Measurements from ENCODE around the gene COA3. TPM values are rescaled to one million over a fixed set of nuclear protein-coding genes. Genes with fewer than 3 reads are reported as not detected.

The COA3 gene
- total RNA-seq, 4 donors from 2014 or later = 128 to 400 (median 171) TPM

GRCh38 chr17:42783062-42783790 lies 15.3 kb downstream of the COA3 start:
- intact Hi-C loops (cut with DNase I; ENCODE audit: low total_unique reads) = no loop called here
- in situ Hi-C loops (cut with MboI; ENCODE audit: low pct_ligation_motif_present in 1 of 4, low pct_unique_long_range_greater_than_20kb in 1 of 4, low sequenced_read_pairs in 3 of 4) = no loop called here
- H3K9me3 ChIP-seq = no peaks in the 10 kb centered on the region
- H3K27ac ChIP-seq = peak overlapping the region in 1 of 4 donors; percentile 87
- peak overlapping the region in 1 of 4 donors; percentile 69 for H3K4me3 ChIP-seq
- H3K27me3 ChIP-seq = peaks cover 62% of the 10 kb centered on the region
- TF ChIP-seq POLR2A (IDR thresholded peaks at IDR 0.05) (no peak), POLR2AphosphoS5 (IDR thresholded peaks at IDR 0.05) (no peak), EP300 (IDR thresholded peaks at IDR 0.05; ENCODE audit: low read depth) (no peak), CTCF (IDR thresholded peaks at IDR 0.05) (no peak)
- WGBS, 2 donors (ENCODE audit: low coverage in 1 of 2) = 33 to 49% methylated on average over 4 to 9 of the region's 9 CpGs
- H3K36me3 ChIP-seq = peaks cover 0 to 8% (median under 1%) of the 10 kb centered on the region in 4 donors
- DNase-seq = no peak
- peaks cover 0 to 41% (median 30%) of the 10 kb centered on the region in 4 donors for H3K4me1 ChIP-seq

GRCh38 chr17:42782166-42783061 lies 16.1 kb downstream of the COA3 start:
- Histone ChIP-seq H3K36me3 (peaks cover 0 to 14% (median 4%) of the 10 kb centered on the region in 4 donors), H3K27ac (peak overlapping the region in 3 of 4 donors; percentile 84 to 87 (median 85)), H3K4me1 (peaks cover 0 to 41% (median 30%) of the 10 kb centered on the region in 4 donors), H3K27me3 (peaks cover 62% of the 10 kb centered on the region), H3K4me3 (peak overlapping the region in 3 of 4 donors; percentile 47 to 69 (median 52)), H3K9me3 (no peaks in the 10 kb centered on the region)
- DNase-seq = no peak
- intact Hi-C loops (cut with DNase I; ENCODE audit: low total_unique reads) = no loop called here
- WGBS, 2 donors (ENCODE audit: low coverage in 1 of 2) = 18 to 24% methylated on average over 3 to 29 of the region's 29 CpGs
- TF ChIP-seq CTCF (IDR thresholded peaks at IDR 0.05) = no peak
- in situ Hi-C loops (cut with MboI; ENCODE audit: low pct_ligation_motif_present in 1 of 4, low pct_unique_long_range_greater_than_20kb in 1 of 4, low sequenced_read_pairs in 3 of 4) = no loop called here

GRCh38 chr17:42781639-42782165 lies 16.8 kb downstream of the COA3 start:
- TF ChIP-seq POLR2AphosphoS5 (IDR thresholded peaks at IDR 0.05) (no peak), CTCF (IDR thresholded peaks at IDR 0.05) (no peak), EP300 (IDR thresholded peaks at IDR 0.05; ENCODE audit: low read depth) (no peak), POLR2A (IDR thresholded peaks at IDR 0.05) (no peak)
- WGBS, 2 donors (ENCODE audit: low coverage in 1 of 2) = 20% methylated on average over 9 of the region's 10 CpGs; no CpG with 5 or more reads in 1 of the 2 donors
- no peaks in the 10 kb centered on the region for H3K9me3 ChIP-seq
- peaks cover 62% of the 10 kb centered on the region for H3K27me3 ChIP-seq
- H3K4me3 ChIP-seq = peak overlapping the region in 3 of 4 donors; percentile 47 to 69 (median 52)
- peak; percentile 36 for DNase-seq
- in situ Hi-C loops (cut with MboI; ENCODE audit: low pct_ligation_motif_present in 1 of 4, low pct_unique_long_range_greater_than_20kb in 1 of 4, low sequenced_read_pairs in 3 of 4) (no loop called here), intact Hi-C loops (cut with DNase I; ENCODE audit: low total_unique reads) (no loop called here)
- H3K4me1 ChIP-seq = peaks cover 0 to 41% (median 30%) of the 10 kb centered on the region in 4 donors
- peaks cover 0 to 20% (median 7%) of the 10 kb centered on the region in 4 donors for H3K36me3 ChIP-seq
- H3K27ac ChIP-seq = peak overlapping the region; percentile 78 to 87 (median 84)
